ENCODE results near the gene ATXN7.

ATXN7 gene, protein sequence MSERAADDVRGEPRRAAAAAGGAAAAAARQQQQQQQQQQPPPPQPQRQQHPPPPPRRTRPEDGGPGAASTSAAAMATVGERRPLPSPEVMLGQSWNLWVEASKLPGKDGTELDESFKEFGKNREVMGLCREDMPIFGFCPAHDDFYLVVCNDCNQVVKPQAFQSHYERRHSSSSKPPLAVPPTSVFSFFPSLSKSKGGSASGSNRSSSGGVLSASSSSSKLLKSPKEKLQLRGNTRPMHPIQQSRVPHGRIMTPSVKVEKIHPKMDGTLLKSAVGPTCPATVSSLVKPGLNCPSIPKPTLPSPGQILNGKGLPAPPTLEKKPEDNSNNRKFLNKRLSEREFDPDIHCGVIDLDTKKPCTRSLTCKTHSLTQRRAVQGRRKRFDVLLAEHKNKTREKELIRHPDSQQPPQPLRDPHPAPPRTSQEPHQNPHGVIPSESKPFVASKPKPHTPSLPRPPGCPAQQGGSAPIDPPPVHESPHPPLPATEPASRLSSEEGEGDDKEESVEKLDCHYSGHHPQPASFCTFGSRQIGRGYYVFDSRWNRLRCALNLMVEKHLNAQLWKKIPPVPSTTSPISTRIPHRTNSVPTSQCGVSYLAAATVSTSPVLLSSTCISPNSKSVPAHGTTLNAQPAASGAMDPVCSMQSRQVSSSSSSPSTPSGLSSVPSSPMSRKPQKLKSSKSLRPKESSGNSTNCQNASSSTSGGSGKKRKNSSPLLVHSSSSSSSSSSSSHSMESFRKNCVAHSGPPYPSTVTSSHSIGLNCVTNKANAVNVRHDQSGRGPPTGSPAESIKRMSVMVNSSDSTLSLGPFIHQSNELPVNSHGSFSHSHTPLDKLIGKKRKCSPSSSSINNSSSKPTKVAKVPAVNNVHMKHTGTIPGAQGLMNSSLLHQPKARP

DNA sequence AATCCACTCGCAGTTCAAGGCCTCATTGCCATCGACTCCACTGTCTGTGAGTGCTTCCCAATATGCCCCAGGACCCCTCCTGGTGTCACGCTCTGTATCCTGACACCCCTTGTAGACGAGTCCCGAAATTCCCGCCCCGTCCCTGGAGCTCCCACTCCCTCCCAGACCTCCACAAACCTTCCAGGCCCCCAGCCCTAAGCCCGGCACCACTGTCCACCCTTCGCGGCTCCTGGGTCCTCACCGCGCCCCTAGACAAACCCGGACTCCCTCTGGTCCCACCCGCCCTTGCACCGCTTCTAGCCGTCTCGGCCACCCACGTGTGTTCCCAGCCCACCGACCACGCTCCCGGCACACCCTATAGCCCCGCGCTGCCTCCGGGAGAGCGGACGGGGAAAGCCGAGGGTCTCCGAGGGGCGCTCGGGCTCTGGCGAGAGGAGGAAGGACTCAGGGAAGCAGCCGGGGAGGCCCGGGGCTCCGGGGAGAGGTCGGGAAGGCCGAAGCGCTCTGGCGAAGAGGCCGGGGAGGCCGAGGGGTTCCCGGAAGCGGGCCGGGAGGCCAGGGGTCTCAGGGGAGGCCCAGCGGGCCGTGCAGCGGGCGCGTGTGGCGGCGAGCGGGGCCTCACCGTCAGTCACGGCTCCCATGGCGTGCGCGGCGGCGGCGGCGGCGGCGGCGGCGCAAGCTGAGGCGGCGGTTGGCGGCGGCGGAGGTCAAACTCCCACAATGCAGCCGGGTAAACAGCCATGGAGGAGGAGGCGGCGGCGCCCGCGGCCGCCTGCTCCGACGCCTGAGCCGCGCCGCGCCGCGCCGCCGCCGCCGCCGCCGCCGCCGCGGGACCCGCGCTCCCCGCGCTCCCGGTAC, at the start of gene ATXN7, which contains the start of gene THOC7:
TSS of gene ATXN7 (plus strand) at position 718 of the 858 bp plus-strand sequence. CDS start 48,732 bp downstream, outside the sequence.
TSS of gene THOC7 (minus strand) at position 656 of the 858 bp plus-strand sequence. CDS start at position 641, 15 bp downstream.
- DNase-seq (ENCODE audit: low read depth in 2 of 2): peak; percentile 41 to 51

- DNase-seq (ENCODE audit: low read depth in 2 of 2): no peak
Observed at GRCh38 chr3:63814237-63814636, 49.4 kb upstream of the ATXN7 start.

- DNase-seq (ENCODE audit: low read depth in 2 of 2): no peak
Observed at GRCh38 chr3:63817225-63817624, 46.4 kb upstream of the ATXN7 start.

GRCh38 chr3:63818282-63819150, 45.2 kb upstream of the ATXN7 start:
- peak; percentile 22 to 24 for DNase-seq (ENCODE audit: low read depth in 2 of 2)

DNA sequence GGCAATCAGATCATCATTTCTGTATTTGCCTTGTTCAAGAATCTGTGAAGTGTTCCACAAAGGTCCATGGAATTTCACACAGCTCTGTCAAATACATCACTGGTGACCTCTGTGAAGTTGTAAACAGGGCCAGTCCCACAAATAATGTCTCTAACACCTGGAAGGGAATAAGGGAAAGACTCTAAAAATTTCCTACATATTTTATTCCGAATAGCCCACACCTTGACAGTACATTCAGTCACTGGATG, 44.6 kb upstream of the ATXN7 start, which contains the start of gene C3orf49:
TSS of gene C3orf49 (plus strand) at position 149 of the 248 bp plus-strand sequence. CDS start 173 bp downstream, outside the sequence.
- no peak for DNase-seq (ENCODE audit: low read depth in 2 of 2)

- no peak for DNase-seq (ENCODE audit: low read depth in 2 of 2)
Observed at GRCh38 chr3:63824309-63824708, 39.4 kb upstream of the ATXN7 start.

DNA sequence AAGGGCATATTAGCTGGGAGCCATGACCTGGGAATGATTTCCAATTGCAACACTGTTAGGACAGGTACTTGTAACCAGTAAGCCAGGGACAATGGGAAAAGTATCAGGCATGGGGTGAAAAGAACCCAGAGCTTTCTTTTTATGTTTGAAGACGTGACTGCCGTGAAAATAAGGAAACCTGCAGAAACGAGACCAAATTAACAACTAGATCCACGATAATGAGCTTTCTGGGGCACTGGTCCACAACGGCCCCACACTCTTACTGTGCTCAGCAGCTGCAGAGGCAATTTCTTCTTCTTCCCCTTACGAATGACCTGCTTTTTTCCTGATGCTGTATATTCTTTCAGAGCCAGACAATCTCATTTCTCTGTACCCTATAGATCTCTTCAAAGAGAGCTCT, 33.1 kb upstream of the ATXN7 start:
- DNase-seq (ENCODE audit: low read depth in 2 of 2): no peak

GRCh38 chr3:63832395-63832794, 31.3 kb upstream of the ATXN7 start:
- DNase-seq (ENCODE audit: low read depth in 2 of 2): no peak

DNA sequence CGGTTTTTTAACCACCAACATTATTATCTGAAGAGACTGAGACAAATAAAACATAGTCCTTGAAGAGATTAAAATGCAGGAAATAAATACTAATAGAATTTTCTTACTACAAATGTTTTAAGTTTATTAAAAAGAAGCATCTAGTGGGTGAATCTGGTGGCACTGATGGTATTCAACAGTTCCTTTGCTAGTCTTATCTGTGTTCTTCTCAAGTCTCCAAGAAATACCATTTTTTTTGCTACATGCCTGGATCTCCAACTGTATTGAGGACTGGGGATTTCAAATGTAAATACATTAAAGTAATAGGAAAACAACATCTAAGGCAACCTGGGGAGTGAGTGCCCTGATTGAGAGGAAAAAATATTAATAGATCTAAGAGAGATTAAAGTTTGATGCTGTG, 22.0 kb upstream of the ATXN7 start:
- no peak for DNase-seq (ENCODE audit: low read depth in 2 of 2)

GRCh38 chr3:63842127-63842526, 21.5 kb upstream of the ATXN7 start:
- DNase-seq (ENCODE audit: low read depth in 2 of 2): no peak

DNA sequence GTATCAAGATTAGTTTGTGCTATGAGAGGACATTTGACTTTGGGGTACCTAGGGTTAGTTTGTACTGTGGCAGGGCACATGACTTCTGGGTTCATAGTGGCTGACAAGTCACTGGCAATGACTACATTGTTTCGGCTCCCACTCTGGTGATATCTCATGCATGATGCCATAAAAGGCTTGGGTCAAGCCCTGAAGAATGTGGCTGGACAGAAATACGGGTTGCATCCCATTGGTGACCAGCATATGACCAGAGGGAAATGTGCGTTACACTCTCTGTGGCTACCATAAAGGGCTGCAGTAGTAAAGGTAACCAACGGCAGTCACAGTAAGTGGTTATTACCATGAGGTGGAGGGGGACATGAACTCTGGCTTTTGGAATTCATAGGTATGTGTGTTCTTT, 18.5 kb upstream of the ATXN7 start:
- DNase-seq (ENCODE audit: low read depth in 2 of 2): no peak

DNA sequence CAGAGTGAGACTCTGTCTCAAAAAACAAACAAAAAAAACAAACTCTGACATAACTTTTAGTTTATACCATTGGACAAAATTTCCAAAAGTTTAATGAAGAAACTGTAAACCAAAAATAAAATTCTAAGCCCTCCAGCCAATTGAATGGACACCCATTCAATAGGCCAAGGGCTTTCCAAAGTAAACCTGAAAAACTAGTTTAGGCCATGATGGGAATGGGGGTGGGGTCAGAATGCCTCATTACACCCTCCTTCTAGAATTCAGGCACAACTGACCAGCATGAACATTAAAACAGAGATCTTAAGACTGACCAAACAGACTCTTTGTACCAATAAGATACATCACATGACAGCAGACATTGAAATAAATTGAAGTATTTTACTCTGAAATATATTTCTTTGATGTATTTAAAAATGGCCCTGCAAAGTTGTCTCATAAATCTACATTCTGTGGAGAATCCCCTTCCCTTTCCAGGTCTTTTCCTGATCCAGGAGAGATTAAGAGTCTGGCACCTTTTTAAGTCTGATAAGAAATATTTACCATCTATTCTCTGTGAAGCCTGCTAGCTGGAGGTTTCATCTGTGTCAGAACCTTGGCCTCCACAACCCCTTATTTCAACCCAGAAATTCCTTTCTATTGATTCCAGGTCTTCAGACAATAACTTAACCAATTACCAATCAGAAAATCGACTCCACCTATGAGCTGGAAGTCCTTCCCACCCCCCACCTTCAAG, 15.8 kb upstream of the ATXN7 start:
- no peak for DNase-seq (ENCODE audit: low read depth in 2 of 2)

DNA sequence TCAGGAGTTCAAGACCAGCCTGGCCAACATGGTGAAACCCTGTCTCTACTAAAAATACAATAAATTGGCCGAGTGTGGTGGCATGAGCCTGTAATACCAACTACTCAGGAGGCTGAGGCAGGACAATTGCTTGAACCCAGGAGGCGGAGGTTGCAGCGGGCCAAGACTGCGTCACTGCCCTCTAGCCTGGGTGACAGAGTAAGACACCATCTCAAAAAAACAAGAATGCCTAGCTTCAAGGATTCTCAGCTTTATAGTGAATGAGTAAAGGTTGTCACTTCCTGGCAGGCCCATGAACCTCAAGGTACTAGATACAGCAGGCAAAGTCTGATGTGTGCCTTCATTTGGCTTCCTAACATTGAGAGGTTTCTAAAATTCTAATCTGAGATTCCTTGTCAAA, 14.5 kb upstream of the ATXN7 start:
- DNase-seq (ENCODE audit: low read depth in 2 of 2): no peak

- no peak for DNase-seq (ENCODE audit: low read depth in 2 of 2)
Observed at GRCh38 chr3:63851287-63851686, 12.4 kb upstream of the ATXN7 start.

GRCh38 chr3:63853106-63853505, 10.6 kb upstream of the ATXN7 start:
- DNase-seq (ENCODE audit: low read depth in 2 of 2): no peak

DNA sequence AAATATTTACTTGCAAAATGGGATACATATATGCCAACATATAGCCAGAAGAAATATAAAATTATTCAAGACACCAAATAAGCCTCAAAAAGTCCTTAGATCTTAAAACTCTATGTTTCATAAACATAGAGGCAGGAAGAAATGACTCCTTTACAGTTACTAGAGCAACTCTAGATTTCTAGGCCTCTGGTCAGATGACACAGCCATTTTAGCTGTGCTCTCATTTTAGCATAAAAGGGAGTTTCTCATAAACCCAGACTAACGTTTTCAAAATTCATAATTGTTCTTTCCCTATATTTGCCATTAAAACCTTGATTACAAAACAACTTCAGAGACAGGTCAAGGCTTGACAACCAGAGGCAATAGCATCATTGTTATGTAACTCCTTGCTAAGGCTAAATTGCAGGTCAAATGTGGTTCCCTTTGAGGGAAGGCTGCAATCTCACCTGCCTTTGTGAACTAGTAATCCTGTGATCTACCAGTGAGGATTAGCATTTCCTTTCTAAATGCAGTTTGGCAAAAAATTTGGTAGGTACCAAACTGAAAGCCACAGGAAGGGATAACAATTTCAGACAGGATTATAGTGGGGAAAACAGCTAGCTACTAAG, 8.2 kb upstream of the ATXN7 start:
- no peak for DNase-seq (ENCODE audit: low read depth in 2 of 2)

GRCh38 chr3:63857311-63857710, 6.4 kb upstream of the ATXN7 start:
- no peak for DNase-seq (ENCODE audit: low read depth in 2 of 2)

DNA sequence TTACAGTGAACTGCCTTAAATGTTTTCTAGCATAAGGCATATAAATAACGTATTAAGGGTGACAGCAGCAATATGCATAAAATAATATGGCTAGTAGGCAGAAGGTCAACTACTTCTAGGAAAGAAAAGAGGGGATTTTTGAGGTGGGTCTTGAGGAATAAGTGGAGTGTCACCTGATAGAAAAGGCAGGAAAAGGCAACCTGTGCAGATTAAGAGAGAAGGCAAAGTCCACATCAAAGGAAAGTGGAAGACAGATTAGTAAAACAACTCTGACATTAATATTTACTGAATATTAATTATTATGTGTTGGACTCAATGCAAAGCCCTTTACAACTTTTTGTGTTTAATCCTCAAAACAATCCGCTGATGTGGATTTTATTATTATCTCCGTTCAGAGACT, 2.9 kb upstream of the ATXN7 start:
- no peak for DNase-seq (ENCODE audit: low read depth in 2 of 2)

- DNase-seq (ENCODE audit: low read depth in 2 of 2): no peak
Observed at GRCh38 chr3:63861306-63861705, 2.4 kb upstream of the ATXN7 start.

- no peak for DNase-seq (ENCODE audit: low read depth in 2 of 2)
Observed at GRCh38 chr3:63862804-63863149, 890 bp upstream of the ATXN7 start.

All from stimulated activated CD8-positive, alpha-beta memory T cell treated with anti-CD3 and anti-CD28 coated beads, Interleukin-2, amount 100 ng/mL, for 48 hours (primary cell).